Measurements from ENCODE around the gene NFYC.

- TF ChIP-seq, protein P1, sequence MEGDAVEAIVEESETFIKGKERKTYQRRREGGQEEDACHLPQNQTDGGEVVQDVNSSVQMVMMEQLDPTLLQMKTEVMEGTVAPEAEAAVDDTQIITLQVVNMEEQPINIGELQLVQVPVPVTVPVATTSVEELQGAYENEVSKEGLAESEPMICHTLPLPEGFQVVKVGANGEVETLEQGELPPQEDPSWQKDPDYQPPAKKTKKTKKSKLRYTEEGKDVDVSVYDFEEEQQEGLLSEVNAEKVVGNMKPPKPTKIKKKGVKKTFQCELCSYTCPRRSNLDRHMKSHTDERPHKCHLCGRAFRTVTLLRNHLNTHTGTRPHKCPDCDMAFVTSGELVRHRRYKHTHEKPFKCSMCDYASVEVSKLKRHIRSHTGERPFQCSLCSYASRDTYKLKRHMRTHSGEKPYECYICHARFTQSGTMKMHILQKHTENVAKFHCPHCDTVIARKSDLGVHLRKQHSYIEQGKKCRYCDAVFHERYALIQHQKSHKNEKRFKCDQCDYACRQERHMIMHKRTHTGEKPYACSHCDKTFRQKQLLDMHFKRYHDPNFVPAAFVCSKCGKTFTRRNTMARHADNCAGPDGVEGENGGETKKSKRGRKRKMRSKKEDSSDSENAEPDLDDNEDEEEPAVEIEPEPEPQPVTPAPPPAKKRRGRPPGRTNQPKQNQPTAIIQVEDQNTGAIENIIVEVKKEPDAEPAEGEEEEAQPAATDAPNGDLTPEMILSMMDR (conservative IDR thresholded peaks at IDR 0.05; ENCODE audit: low read depth in 2 of 2): no peak
- no peak for TF ChIP-seq EZH2phosphoT487 (IDR thresholded peaks at IDR 0.05; ENCODE audit: unreplicated experiment)
- no peak for TF ChIP-seq POLR2AphosphoS5 (IDR thresholded peaks at IDR 0.05; ENCODE audit: low read depth)
- TF ChIP-seq, protein P2, sequence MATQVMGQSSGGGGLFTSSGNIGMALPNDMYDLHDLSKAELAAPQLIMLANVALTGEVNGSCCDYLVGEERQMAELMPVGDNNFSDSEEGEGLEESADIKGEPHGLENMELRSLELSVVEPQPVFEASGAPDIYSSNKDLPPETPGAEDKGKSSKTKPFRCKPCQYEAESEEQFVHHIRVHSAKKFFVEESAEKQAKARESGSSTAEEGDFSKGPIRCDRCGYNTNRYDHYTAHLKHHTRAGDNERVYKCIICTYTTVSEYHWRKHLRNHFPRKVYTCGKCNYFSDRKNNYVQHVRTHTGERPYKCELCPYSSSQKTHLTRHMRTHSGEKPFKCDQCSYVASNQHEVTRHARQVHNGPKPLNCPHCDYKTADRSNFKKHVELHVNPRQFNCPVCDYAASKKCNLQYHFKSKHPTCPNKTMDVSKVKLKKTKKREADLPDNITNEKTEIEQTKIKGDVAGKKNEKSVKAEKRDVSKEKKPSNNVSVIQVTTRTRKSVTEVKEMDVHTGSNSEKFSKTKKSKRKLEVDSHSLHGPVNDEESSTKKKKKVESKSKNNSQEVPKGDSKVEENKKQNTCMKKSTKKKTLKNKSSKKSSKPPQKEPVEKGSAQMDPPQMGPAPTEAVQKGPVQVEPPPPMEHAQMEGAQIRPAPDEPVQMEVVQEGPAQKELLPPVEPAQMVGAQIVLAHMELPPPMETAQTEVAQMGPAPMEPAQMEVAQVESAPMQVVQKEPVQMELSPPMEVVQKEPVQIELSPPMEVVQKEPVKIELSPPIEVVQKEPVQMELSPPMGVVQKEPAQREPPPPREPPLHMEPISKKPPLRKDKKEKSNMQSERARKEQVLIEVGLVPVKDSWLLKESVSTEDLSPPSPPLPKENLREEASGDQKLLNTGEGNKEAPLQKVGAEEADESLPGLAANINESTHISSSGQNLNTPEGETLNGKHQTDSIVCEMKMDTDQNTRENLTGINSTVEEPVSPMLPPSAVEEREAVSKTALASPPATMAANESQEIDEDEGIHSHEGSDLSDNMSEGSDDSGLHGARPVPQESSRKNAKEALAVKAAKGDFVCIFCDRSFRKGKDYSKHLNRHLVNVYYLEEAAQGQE (IDR thresholded peaks at IDR 0.05; ENCODE audit: unreplicated experiment): no peak
- no peak for TF ChIP-seq EZH2 (IDR thresholded peaks at IDR 0.05; ENCODE audit: low read depth, unreplicated experiment)
- TF ChIP-seq, protein P3, sequence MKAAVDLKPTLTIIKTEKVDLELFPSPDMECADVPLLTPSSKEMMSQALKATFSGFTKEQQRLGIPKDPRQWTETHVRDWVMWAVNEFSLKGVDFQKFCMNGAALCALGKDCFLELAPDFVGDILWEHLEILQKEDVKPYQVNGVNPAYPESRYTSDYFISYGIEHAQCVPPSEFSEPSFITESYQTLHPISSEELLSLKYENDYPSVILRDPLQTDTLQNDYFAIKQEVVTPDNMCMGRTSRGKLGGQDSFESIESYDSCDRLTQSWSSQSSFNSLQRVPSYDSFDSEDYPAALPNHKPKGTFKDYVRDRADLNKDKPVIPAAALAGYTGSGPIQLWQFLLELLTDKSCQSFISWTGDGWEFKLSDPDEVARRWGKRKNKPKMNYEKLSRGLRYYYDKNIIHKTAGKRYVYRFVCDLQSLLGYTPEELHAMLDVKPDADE (IDR thresholded peaks at IDR 0.05): no peak
- TF ChIP-seq CREB1 (CRISPR knock-in tag; IDR thresholded peaks at IDR 0.05; ENCODE audit: low read depth): no peak
- TF ChIP-seq STAT1 (IDR thresholded peaks at IDR 0.05; ENCODE audit: unreplicated experiment): no peak
- no peak for TF ChIP-seq ZNF114 (CRISPR knock-in tag; IDR thresholded peaks at IDR 0.05)
- TF ChIP-seq ZNF331 (CRISPR knock-in tag; IDR thresholded peaks at IDR 0.05; ENCODE audit: low read depth): no peak
- TF ChIP-seq JUNB (IDR thresholded peaks at IDR 0.05; ENCODE audit: unreplicated experiment): no peak
- no peak for TF ChIP-seq NANOG (IDR thresholded peaks at IDR 0.05; ENCODE audit: borderline replicate concordance)
Observed at GRCh38 chr1:40743452-40743851, 51.9 kb downstream of the NFYC start.

Data from GM23338 (cell line).